HepG2 (cell line): ENCODE data around the gene DQX1.

Experiments used
- ADNP ChIP-seq: sonication (generic); formaldehyde crosslinking; IDR thresholded peaks from 2 replicates; pipeline ENCODE4 v1.4.0; 2020; ENCODE audit warnings: missing genetic modification reagents
- ARID2 ChIP-seq: sonication (generic); formaldehyde crosslinking; IDR thresholded peaks from 2 replicates; pipeline ENCODE4 v1.8.1; 2022; ENCODE audit warnings: mild to moderate bottlenecking, missing genetic modification reagents, borderline replicate concordance
- CTCF ChIP-seq: sonication (generic); formaldehyde crosslinking; IDR thresholded peaks from 2 replicates; pipeline ENCODE4 v1.5.0; 2020; ENCODE audit warnings: mild to moderate bottlenecking, missing genetic modification reagents, moderate library complexity
- DPF2 ChIP-seq: sonication (generic); formaldehyde crosslinking; IDR thresholded peaks from 2 replicates; pipeline ENCODE4 v1.4.0; 2020; ENCODE audit warnings: mild to moderate bottlenecking, low read depth, missing genetic modification reagents, borderline replicate concordance
- GLMP ChIP-seq: sonication (generic); formaldehyde crosslinking; IDR thresholded peaks from 2 replicates; pipeline ENCODE4 v1.9.0; 2021; ENCODE audit warnings: missing genetic modification reagents, mild to moderate bottlenecking, borderline replicate concordance
- HOXA7 ChIP-seq: sonication (generic); formaldehyde crosslinking; IDR thresholded peaks from 2 replicates; pipeline ENCODE4 v1.8.1; 2022; ENCODE audit warnings: mild to moderate bottlenecking, missing genetic modification reagents, moderate library complexity
- TBP ChIP-seq: sonication (generic); formaldehyde crosslinking; IDR thresholded peaks from 2 replicates; pipeline ENCODE4 v1.5.0; 2020; ENCODE audit warnings: missing genetic modification reagents
- XRCC5 ChIP-seq: fragments of 200-400 bp; formaldehyde crosslinking; optimal IDR thresholded peaks from 2 replicates; pipeline ENCODE3; 2017; ENCODE audit warnings: mild to moderate bottlenecking, low read length
- ZNF101 ChIP-seq: sonication (generic); formaldehyde crosslinking; IDR thresholded peaks from 2 replicates; pipeline ENCODE4 v1.4.0; 2020; ENCODE audit warnings: mild to moderate bottlenecking, low read depth, missing genetic modification reagents, borderline replicate concordance
- ZNF678 ChIP-seq: sonication (generic); formaldehyde crosslinking; IDR thresholded peaks from 2 replicates; pipeline ENCODE4 v1.4.0; 2020; ENCODE audit warnings: mild to moderate bottlenecking, missing genetic modification reagents
- TF ChIP-seq, protein P1 (sequence below): sonication (generic); formaldehyde crosslinking; IDR thresholded peaks from 2 replicates; pipeline ENCODE4 v1.4.0; 2020; ENCODE audit warnings: missing genetic modification reagents, low read depth, mild to moderate bottlenecking, borderline replicate concordance

GRCh38 chr2:74540291-74540690 is 14.3 kb upstream of the DQX1 start:
- TF ChIP-seq HOXA7 (CRISPR knock-in tag) (no peak), CTCF (CRISPR knock-in tag) (no peak), ADNP (CRISPR knock-in tag) (no peak), DPF2 (CRISPR knock-in tag) (no peak), ZNF678 (CRISPR knock-in tag) (no peak), TBP (CRISPR knock-in tag) (no peak), XRCC5 (no peak), GLMP (no peak), ZNF101 (no peak), ARID2 (no peak)
- TF ChIP-seq, protein P1, sequence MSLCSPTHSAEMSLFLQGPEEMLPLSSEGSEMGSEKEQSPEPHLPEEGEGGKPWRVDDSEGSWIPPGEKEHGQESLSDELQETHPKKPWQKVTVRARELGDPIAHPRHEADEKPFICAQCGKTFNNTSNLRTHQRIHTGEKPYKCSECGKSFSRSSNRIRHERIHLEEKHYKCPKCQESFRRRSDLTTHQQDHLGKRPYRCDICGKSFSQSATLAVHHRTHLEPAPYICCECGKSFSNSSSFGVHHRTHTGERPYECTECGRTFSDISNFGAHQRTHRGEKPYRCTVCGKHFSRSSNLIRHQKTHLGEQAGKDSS (CRISPR knock-in tag), result no peak
